Fibroblast of the aortic adventitia (primary cell): ENCODE data around the gene LCK. TPM values are rescaled to one million over a fixed set of nuclear protein-coding genes. Genes with fewer than 3 reads are reported as not detected.

Source experiments
- DNase-seq: peaks from one replicate; pipeline ENCODE4 v3.0.0-alpha.2; 2010; ENCODE audit warnings: low read depth
- H3K4me3 ChIP-seq: 2 replicates; pipeline ENCODE4 v1.5.1; 2011; ENCODE audit warnings: low read depth, mild to moderate bottlenecking, control low read depth, low read length, moderate library complexity
- total RNA-seq: library from RNA; depleted of rRNA; stranded (reverse); fragments of >200 nt; gene quantifications from 2 replicates; pipeline ENCODE4 v1.2.3, GENCODE V29; 2012; ENCODE audit warnings: low replicate concordance
- TF ChIP-seq, protein P1 (sequence below): IDR thresholded peaks from 2 replicates; pipeline ENCODE4 v1.5.1; 2011; ENCODE audit warnings: mild to moderate bottlenecking, low read length, control low read depth, inconsistent platforms; ENCODE audit not compliant: insufficient read depth

Gene LCK
- total RNA-seq, 1 donor: not detected

DNA sequence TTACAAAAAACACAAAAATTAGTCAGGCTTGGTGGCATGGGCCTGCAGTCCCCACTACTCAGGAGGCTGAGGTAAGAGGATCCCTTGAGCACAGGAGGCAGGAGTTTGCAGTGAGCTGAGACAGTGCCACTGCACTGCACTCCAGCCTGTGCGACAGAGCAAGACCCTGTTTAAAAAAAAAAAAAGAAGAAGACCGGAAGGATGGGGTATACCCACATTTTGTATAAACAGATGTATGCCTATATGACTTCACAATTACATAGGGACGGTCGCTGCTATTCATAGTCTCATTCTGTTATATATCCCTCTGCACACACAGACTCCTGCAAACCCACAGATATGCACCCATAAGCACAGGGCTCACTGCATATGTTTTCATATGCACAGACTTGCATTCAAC is 12.7 kb downstream of the LCK start:
- DNase-seq: no peak
- no peak overlapping the region for H3K4me3 ChIP-seq
- TF ChIP-seq, protein P1, sequence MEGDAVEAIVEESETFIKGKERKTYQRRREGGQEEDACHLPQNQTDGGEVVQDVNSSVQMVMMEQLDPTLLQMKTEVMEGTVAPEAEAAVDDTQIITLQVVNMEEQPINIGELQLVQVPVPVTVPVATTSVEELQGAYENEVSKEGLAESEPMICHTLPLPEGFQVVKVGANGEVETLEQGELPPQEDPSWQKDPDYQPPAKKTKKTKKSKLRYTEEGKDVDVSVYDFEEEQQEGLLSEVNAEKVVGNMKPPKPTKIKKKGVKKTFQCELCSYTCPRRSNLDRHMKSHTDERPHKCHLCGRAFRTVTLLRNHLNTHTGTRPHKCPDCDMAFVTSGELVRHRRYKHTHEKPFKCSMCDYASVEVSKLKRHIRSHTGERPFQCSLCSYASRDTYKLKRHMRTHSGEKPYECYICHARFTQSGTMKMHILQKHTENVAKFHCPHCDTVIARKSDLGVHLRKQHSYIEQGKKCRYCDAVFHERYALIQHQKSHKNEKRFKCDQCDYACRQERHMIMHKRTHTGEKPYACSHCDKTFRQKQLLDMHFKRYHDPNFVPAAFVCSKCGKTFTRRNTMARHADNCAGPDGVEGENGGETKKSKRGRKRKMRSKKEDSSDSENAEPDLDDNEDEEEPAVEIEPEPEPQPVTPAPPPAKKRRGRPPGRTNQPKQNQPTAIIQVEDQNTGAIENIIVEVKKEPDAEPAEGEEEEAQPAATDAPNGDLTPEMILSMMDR: no peak

DNA sequence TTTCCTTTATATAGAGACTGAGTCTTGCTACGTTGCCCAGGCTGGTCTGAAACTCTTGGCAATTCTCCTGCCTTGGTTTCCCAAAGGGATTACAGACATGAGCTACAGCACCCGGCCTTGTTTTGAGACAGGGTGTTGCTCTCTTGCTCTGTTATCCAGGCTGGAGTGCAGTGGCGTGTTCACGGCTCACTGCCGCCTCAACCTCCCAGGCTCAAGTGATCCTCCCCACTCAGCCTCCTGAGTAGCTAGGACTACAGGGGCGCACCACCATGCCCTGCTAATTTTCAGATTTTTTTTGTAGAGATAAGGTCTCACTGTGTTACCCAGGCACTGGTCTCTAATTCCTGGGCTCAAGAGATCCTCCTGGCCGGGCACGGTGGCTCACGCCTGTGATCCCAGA is 14.8 kb downstream of the LCK start:
- no peak overlapping the region for H3K4me3 ChIP-seq
- no peak for DNase-seq
- TF ChIP-seq, protein P1: no peak

DNA sequence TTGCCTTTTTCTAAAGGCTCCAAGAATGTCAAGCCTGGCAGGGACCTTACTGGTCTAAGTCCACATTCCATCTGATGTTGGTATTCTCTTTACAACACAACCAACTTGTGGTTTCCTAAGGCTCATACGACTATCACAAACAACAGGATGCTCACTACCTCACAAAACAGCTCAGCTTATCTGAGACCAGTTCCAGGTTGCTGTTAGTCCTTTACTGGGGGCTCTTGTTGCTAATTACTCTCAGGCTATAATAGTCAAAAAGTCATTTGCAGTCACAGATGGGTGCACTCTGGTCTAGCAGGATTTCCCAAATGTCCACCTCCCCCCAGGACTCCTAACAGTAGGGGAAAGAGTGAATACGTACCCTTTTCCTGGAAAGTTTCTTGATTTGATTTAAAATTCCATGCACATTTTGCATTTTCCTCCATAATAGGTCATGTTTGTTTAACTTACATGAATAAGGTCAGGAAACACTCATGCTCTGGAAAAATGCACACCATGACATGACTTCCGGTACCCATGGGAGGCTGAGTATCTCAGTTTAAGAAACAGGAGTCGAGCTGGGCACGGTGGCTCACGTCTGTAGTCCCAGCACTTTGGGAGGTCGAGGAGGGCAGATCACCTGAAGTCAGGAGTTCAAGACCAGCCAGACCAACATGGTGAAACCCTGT is 16.0 kb downstream of the LCK start:
- peak; percentile 74 for DNase-seq
- H3K4me3 ChIP-seq: no peak overlapping the region
- TF ChIP-seq, protein P1: no peak

DNA sequence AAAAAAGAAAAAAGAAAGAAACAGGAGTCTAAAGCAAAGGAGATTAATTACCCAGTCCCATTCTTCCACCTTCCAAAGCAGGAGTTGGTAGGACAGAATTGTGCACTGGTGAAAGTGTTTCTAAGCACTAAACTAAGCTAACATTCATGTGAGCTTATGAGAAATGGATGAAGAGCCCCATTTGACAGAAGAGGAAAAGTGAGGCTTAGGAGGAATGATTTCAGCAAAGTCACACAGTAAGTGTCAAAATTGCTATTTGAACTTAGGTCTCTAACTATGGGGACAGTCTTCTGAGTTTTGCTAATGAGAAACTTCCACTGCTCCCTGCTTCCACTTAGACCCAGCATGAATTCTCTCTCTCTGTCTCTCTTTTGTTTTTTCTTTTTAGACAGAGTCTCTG is 18.7 kb downstream of the LCK start:
- TF ChIP-seq, protein P1: no peak
- no peak overlapping the region for H3K4me3 ChIP-seq
- no peak for DNase-seq

DNA sequence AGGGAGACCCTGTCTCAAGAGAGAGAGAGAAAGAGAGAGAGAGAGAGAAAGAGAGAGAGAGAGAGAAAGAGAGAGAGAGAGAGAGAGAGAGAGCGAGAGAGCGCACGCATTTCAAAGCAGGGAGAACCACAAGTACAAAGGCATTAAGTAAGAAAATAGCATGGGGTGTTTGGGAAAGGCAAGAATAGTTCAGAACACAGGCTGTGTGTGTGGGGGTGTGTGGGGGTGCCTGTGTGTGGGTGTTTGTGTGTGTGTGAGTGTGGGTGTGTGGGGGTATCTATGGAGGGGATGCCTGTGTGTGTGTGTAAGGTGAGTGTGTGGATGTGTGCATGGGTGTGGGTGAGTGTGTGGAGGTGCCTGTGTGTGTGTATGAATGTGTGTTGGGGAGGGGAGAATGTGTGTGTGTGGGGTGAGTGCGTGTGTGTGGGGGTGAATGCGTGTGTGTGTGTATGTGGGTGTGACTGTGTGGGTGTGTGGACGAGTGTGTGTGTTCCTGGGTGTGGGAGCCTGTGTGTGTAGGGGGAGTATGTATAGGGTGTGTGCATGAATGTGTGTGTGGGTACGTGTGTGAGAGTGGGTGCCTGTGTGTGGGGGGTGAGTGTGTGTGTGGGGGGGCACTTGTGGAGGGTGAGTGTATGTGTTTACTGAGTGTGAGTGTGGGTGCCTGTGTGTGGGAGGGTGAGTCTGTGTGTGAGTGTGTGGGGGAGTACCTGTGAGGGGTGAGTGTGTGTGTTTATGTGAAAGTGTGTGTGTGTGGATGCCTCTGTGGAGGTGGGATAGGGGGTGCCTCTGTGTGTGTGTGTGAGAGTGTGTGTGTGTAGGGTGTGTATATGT is 21.7 kb downstream of the LCK start:
- DNase-seq: no peak
- H3K4me3 ChIP-seq: no peak overlapping the region
- TF ChIP-seq, protein P1: no peak

DNA sequence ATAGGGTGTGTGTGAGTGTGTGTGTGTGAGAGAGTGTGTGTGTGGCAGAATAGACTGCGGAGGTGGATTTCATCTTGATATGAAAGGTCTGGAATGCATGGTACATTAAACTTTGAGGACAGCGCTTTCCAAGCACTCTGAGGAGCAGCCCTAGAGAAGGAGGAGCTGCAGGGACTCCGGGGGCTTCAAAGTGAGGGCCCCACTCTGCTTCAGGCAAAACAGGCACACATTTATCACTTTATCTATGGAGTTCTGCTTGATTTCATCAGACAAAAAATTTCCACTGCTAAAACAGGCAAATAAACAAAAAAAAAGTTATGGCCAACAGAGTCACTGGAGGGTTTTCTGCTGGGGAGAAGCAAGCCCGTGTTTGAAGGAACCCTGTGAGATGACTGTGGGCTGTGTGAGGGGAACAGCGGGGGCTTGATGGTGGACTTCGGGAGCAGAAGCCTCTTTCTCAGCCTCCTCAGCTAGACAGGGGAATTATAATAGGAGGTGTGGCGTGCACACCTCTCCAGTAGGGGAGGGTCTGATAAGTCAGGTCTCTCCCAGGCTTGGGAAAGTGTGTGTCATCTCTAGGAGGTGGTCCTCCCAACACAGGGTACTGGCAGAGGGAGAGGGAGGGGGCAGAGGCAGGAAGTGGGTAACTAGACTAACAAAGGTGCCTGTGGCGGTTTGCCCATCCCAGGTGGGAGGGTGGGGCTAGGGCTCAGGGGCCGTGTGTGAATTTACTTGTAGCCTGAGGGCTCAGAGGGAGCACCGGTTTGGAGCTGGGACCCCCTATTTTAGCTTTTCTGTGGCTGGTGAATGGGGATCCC is 22.5 kb downstream of the LCK start:
- TF ChIP-seq, protein P1: no peak
- H3K4me3 ChIP-seq: no peak overlapping the region
- DNase-seq: peak; percentile 16
